Upper lobe of left lung (tissue), 4 donors: Measurements from ENCODE around the gene NCMAP.

Source experiments
- POLR2A ChIP-seq, 4 donors: fragments of 450-650 bp; IDR thresholded peaks; one replicate each; pipeline ENCODE4 v1.5.1; 2016 to 2017; ENCODE audit warnings: antibody characterized with exemption in 4 of 4, mild to moderate bottlenecking in 2 of 4
- TF ChIP-seq, protein P1 (sequence below), 6 experiments: fragments of 450-650 bp in 4 of 6; fragments of 200-600 bp in 2 of 6; sonication (generic) in 2 of 6; IDR thresholded peaks; one replicate each; pipeline ENCODE4 v1.5.1; 2016 to 2019; ENCODE audit warnings: antibody characterized with exemption in 6 of 6

DNA sequence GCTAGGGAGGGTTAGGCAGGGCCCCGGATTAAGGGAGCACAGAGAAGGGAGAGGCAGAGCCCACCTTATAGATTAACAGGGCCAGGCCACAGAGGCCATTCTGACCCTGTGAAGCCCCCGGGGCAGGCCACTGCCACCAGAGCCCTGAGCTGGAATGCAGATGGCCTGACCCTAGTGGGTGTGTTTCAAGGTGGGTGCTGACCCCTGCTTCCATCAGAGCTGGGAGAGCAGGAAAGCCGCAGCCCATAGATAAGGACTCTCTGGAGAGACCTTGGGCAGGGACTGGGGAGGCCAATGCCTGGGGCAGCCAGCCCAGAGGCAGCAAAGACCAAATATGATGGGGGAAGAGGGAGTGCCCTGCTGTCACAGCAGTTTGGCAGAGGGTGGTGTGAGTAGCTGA, 35.9 kb downstream of the NCMAP start:
- TF ChIP-seq, protein P1, sequence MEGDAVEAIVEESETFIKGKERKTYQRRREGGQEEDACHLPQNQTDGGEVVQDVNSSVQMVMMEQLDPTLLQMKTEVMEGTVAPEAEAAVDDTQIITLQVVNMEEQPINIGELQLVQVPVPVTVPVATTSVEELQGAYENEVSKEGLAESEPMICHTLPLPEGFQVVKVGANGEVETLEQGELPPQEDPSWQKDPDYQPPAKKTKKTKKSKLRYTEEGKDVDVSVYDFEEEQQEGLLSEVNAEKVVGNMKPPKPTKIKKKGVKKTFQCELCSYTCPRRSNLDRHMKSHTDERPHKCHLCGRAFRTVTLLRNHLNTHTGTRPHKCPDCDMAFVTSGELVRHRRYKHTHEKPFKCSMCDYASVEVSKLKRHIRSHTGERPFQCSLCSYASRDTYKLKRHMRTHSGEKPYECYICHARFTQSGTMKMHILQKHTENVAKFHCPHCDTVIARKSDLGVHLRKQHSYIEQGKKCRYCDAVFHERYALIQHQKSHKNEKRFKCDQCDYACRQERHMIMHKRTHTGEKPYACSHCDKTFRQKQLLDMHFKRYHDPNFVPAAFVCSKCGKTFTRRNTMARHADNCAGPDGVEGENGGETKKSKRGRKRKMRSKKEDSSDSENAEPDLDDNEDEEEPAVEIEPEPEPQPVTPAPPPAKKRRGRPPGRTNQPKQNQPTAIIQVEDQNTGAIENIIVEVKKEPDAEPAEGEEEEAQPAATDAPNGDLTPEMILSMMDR (IDR thresholded peaks at IDR 0.05): no peak
- TF ChIP-seq POLR2A (IDR thresholded peaks at IDR 0.05): no peak
